K562 (cell line): Measurements from ENCODE around the gene FEM1B.

ENCODE experiments used
- HLTF ChIP-seq: fragments of 450-650 bp; IDR thresholded peaks from 2 replicates; pipeline ENCODE4 v1.6.1; 2016
- JUNB ChIP-seq: fragments of 450-650 bp; formaldehyde crosslinking; conservative IDR thresholded peaks from 2 replicates; pipeline ENCODE4 v1.4.0; 2020; ENCODE audit warnings: mild to moderate bottlenecking
- SMC3 ChIP-seq: conservative IDR thresholded peaks from 2 replicates; pipeline ENCODE4 v1.6.1; 2011; ENCODE audit warnings: low read depth, low read length, improper control_type of control experiment; ENCODE audit not compliant: insufficient read depth
- SP1 ChIP-seq: sonication (generic); formaldehyde crosslinking; IDR thresholded peaks from 2 replicates; pipeline ENCODE4 v1.8.1; 2022; ENCODE audit warnings: mild to moderate bottlenecking, missing genetic modification reagents
- TCFL5 ChIP-seq: fragments of 250-450 bp; sonication (Bioruptor Pico); conservative IDR thresholded peaks from 2 replicates; pipeline ENCODE4 v1.6.1; 2021; ENCODE audit warnings: mild to moderate bottlenecking, moderate library complexity, matching md5 sums
- ZBTB8A ChIP-seq: fragments of 450-650 bp; IDR thresholded peaks from 2 replicates; pipeline ENCODE4 v1.6.1; 2018; ENCODE audit warnings: mild to moderate bottlenecking, moderate library complexity; ENCODE audit not compliant: partially characterized antibody
- ZNF121 ChIP-seq: sonication (generic); formaldehyde crosslinking; conservative IDR thresholded peaks from 2 replicates; pipeline ENCODE4 v1.8.0; 2022; ENCODE audit warnings: missing genetic modification reagents
- ZNF212 ChIP-seq: fragments of 450-650 bp; formaldehyde crosslinking; IDR thresholded peaks from 2 replicates; pipeline ENCODE4 v1.4.0; 2020; ENCODE audit warnings: mild to moderate bottlenecking
- ZNF511 ChIP-seq: sonication (generic); formaldehyde crosslinking; IDR thresholded peaks from 2 replicates; pipeline ENCODE4 v1.8.0; 2022; ENCODE audit warnings: mild to moderate bottlenecking, missing genetic modification reagents
- TF ChIP-seq, protein P1 (sequence below), 3 experiments: IDR thresholded peaks in 2 of 3; conservative IDR thresholded peaks in 1 of 3; 2 replicates each; pipeline ENCODE4 v1.5.1; 2011 to 2012; ENCODE audit warnings: low read length in 3 of 3, mild to moderate bottlenecking in 3 of 3, control low read depth in 2 of 3, improper control_type of control experiment in 1 of 3, inconsistent platforms in 1 of 3, low read depth in 1 of 3, mixed read lengths in 1 of 3, moderate library complexity in 1 of 3; ENCODE audit not compliant: insufficient read depth in 2 of 3
- TF ChIP-seq, protein P2 (sequence below): sonication (generic); formaldehyde crosslinking; IDR thresholded peaks from 2 replicates; pipeline ENCODE4 v1.8.1; 2023; ENCODE audit warnings: mild to moderate bottlenecking, missing genetic modification reagents, moderate library complexity

GRCh38 chr15:68315495-68316031 is 38.0 kb downstream of the FEM1B start:
- TF ChIP-seq, protein P1, sequence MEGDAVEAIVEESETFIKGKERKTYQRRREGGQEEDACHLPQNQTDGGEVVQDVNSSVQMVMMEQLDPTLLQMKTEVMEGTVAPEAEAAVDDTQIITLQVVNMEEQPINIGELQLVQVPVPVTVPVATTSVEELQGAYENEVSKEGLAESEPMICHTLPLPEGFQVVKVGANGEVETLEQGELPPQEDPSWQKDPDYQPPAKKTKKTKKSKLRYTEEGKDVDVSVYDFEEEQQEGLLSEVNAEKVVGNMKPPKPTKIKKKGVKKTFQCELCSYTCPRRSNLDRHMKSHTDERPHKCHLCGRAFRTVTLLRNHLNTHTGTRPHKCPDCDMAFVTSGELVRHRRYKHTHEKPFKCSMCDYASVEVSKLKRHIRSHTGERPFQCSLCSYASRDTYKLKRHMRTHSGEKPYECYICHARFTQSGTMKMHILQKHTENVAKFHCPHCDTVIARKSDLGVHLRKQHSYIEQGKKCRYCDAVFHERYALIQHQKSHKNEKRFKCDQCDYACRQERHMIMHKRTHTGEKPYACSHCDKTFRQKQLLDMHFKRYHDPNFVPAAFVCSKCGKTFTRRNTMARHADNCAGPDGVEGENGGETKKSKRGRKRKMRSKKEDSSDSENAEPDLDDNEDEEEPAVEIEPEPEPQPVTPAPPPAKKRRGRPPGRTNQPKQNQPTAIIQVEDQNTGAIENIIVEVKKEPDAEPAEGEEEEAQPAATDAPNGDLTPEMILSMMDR (IDR thresholded peaks at IDR 0.05 in 2 of 3, conservative IDR thresholded peaks at IDR 0.05 in 1 of 3; ENCODE audit: insufficient read depth in 2 of 3, low read depth in 1 of 3, low read length in 3 of 3), result no peak
- no peak for TF ChIP-seq ZNF121 (CRISPR knock-in tag)
- no peak for TF ChIP-seq ZNF212
- no peak for TF ChIP-seq SP1 (CRISPR knock-in tag)
- TF ChIP-seq JUNB (CRISPR knock-in tag), result no peak
- no peak for TF ChIP-seq TCFL5 (CRISPR knock-in tag)
- no peak for TF ChIP-seq ZBTB8A
- no peak for TF ChIP-seq ZNF511
- TF ChIP-seq, protein P2, sequence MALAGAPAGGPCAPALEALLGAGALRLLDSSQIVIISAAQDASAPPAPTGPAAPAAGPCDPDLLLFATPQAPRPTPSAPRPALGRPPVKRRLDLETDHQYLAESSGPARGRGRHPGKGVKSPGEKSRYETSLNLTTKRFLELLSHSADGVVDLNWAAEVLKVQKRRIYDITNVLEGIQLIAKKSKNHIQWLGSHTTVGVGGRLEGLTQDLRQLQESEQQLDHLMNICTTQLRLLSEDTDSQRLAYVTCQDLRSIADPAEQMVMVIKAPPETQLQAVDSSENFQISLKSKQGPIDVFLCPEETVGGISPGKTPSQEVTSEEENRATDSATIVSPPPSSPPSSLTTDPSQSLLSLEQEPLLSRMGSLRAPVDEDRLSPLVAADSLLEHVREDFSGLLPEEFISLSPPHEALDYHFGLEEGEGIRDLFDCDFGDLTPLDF, result no peak
- no peak for TF ChIP-seq HLTF
- TF ChIP-seq SMC3, result no peak
